Activated CD8-positive, alpha-beta memory T cell treated with anti-CD3 and anti-CD28 coated beads for 4 hours (primary cell): Measurements from ENCODE around the gene NME9.

Experiments
- DNase-seq, 2 donors: peaks; one replicate each; pipeline ENCODE4 v3.0.0-alpha.2; 2020; ENCODE audit warnings: low read depth in 2 of 2

The NME9 gene

DNA sequence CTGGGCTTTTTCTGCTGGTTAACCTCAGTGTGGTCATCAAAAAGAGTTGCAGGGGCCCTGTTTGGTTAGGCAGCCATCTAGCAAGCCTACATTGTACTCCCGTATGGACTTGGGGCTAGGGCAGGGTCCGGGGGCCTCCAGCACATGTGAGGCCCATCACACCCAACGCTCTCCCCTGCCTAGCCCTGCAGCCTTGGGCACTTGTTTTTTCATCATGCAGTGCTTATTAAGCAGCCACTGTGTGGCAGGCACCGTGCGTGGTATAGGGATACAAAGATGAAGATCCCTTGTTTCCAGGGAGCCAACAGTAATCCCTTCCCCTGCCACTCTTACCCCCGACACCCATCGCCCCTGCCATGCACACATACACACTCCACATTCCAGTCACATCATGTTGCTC is 32.9 kb upstream of the NME9 start:
- DNase-seq = no peak

DNA sequence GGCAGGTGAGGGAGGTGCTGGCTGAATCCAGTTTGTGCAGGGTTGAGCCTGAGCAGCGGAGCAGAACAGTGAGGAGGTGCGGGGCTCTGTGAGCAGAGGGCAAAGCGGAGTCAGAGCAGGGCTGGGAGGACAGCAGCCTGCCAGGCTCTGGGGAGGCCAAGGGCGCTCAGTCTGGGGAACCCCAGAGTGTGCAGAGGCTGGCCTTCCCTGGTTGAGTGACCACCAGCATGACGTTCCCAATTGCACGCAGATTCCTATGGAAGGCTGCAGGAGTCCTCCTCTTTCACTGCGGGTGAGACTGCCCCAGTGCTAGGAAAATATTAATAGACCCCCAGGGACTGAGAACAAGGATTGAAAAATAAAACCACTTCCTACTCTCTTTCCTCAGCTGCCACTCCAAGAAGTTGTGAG is 31.9 kb upstream of the NME9 start:
- no peak for DNase-seq

DNA sequence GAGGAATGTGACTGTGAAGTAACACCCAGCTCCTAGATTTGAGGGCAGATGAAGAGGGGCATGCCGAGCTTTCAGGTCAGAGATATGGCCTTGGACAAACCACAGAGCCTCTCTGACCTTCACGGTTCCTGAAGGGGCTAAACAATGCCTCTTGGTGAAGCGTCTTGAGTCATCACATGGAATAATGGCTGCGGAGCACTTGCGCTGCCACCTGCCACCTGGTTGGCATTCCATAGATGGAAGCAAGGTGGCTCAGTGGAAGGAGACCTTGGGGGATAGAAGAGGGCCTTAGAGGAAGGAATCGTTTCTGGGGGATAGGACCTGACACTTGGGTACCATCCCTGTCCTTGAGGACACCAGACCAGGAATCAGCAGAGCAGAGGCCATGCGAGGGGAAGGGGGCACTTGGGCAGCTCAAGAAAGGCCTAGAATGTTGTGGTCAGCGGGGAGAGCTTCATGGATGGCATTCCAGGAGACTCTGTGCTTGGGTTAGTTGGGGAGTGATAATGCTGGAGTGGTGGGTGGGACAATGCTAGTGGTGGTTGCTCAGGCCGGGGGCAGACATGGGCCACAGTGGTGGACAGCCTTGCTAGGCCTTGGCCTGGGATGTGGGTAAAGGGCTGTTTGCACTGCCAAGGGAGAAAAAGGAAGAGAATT is 31.3 kb upstream of the NME9 start:
- no peak for DNase-seq

DNA sequence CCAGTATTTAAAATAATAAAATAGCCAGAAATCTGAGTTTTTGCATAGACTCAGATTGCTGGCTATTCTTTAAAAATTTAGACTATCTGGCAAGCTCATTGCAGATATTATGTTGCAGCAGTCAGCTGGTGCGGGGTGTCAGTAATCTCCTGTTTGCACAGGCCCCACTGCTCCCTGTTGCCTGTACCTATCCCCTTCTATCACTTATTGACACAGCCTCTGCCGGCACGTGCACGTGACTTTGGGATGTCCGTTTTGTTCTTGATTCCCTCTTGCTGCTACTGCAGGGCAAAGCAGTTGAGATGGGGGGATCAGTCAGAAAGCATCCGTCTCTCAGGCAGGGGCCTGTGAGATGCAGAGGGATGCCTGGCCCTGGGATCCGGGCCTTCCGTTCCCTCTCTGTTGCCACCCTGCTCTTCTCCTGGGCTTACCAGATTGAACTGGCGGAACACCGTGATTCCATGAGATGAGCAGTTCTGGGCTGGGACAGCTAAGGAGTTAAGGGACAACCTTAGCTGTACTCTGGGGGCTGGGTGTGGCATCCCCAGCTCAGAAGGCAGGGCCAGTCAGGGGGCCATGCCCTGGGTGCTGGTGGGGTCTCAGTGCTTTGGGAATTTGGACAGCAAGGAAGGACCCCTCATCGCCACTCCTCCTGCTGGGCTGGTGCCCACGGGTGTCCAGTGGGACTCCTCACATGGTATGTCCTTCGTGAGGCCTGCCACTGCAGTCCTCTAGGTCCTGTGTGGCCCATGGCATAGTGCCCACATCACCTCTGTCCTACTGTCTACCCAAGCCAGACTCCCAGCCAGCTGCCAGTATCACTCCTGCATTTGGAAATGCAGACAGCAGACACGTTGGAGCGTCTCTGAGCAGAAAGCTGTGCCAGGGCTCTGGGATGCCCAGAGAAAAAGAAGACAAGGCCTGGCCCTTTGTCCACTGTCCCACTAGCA is 30.5 kb upstream of the NME9 start:
- no peak for DNase-seq

DNA sequence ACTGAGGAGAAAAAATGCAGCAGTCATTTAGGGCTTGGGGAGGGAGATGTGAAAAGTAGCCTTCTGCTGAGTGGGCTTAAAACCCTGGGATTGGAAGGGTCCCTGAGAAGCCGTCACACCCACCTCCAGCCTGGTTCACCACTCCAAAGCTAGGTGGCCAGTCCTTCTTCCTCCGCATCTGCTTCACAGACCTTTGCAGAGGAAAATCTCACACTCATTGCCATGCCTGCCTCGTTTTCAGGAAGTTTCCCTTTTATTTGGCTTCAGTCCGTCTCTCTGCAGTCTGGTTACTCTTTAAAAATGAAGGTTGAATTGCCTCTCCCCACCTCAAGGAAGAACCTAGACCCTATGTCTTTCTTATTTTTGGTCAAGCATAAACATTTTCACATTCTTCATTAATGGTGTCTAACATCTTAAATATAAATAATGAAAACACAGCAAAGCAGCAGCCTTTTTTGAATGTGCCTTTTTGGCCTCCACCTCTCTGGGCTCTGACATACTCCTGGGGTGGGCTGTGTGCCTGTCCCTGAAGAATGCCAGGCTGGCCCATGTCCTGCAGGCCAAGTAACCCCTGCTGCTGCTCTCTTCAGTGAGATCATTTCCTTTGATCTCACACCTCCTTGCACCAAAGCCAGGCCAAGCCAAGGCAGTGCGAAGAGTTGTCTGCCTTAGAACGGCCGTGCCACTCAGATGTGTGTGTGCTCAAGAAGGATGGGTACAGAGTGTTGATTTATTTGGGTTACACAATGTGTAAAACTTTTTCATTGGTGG is 29.7 kb upstream of the NME9 start:
- DNase-seq = no peak

DNA sequence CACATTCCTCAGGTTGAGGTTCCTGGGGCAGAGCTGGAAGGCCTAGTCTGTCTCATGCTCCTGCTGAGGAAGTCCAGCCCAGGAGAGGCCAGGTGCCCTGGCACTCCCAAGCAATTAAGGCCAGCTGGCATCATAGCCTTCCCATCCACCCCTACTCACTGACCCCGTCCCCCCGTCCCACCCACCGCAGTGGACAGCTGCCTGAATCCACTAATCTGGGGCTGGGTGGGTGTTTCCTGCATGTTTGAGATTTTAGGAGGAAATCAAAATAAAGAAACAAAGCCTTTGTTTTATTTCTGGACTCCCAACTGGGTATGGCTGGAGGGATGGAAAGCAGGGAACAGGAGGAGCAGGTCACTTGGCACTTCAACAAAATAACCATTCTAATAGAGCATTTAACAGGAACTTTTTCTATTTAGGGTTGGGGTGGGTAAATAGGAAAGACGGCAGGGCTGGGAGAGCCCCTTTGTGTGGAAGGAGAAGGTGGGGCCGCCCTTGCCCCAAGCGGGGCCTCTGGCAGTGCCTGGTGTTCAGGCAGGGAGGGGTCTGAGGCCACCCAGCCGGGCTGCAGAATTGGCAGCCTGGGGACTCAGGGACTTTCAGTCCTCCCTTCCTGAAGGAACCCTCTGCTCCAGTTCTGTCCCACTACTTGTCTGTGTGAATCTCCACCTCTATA is 27.2 kb upstream of the NME9 start:
- DNase-seq = no peak

DNA sequence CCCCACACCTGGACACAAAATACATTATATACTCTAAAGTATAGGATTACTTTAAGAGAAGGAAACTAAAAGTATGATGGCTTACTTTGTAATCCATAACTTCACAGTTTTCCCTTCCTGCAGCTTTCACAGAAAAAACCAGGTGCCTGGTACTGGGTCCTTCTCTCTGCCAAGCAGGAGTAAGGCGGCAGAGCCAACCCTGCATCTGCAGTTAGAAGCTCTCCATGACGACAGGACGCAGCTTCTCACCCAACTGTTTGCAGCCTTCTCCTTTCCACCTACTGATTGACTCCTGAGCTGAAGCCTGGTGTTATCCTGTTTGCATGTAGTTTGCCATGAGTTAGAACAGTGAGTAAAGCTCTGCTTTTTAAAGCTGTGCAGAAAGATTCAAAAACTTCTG is 25.4 kb upstream of the NME9 start:
- no peak for DNase-seq

DNA sequence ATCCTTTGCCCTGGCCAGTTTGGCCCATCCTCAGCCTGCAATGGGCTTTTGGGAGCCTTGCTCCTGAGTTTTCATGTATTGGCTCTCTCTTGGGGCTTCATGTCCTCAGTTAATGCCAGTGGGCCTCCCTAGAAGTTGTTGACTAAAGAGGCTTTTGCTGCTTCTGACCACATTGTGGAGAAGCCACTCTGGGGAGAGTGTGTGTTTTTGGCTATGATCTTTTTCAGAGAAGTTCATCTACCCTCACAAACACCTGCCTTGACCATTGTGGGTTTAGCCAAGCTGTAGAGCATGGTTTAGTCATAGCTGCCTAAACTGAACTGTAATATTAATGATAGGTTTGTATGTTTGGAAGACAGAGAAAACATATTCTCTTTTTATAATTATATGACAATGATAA is 24.7 kb upstream of the NME9 start:
- no peak for DNase-seq

DNA sequence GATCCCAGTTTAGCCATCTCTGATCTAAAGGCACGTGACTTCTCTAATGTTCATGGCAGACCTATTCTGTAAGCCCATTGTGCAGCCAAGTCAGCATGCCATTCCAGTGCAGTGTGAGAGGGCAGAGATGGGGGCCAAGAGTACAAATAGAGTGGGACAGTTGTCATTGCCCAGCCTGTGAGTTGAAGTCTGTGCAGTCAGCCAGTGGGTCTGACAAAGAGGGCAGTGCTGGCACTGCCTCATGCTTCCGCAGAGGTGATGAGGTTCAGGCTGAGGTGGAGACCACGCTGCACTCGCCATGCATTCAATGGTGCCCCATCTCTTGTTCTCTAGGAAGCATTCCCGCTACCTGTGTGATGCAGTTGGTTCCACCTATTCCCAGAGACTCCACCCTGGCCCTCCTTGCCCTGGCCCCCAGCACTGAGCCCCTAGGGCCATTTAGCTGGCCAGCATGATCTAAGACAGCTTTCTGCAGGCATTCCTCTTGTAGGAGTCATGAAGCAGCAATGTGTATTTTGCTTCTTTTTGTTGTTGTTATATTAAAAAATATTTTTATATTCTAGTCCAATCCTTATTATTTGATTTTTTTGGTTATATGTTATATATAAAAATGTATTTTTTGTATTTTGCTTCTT is 22.4 kb upstream of the NME9 start:
- DNase-seq = no peak

DNA sequence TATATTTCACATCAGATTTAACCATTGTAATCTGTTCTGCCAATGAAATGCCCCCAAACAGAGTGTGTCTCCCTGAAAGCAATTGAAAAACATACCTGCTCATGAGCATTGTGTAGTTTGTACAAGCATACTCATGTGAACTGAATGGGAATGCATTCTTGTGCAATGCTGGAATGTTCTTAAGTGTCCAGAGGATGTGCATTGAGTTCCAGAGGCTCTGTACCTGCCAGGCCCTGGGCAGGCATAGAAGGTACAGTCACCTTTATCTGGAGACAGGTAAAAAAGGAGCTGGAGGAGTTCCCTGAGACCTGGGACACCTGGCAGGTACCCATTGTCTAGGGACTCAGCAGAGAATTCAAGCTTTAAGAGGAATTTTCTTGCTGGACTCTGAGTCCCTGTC is 21.5 kb upstream of the NME9 start:
- DNase-seq = no peak

DNA sequence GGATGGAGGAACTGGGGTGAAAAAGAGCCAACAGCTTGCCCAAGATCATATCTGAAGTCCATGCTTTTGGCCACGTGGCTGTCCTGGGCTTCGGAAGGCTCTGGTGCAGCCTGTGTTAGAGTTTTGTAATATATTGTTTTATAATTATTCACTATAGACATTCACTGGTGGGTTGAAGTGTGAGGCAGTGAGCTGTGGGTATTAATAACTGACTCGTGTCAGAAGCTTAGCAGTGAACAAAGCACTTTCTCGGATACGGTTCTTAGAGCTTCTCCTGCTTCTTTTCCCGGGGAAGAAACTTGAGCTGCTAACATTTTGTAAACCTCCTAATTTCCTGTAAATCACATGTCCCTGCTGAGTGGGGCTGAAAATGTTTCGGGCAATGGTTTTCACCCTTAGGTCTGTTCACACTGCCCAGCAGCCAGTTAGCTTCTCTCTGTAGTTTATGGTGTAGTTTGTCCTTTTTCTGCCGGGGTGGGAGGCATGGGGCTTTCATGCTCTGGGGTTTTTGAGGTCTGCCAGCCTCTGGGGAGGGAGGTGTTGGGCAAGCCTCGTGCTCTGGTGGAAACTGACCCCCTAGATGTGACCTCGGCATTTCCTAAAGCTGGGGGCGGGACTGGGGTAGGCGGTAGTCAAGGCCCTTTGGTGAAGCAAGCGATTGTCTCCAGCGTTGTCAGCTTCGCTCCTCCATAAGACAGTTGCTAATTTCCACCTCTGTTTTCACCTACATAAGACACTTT is 20.4 kb upstream of the NME9 start:
- DNase-seq = no peak

DNA sequence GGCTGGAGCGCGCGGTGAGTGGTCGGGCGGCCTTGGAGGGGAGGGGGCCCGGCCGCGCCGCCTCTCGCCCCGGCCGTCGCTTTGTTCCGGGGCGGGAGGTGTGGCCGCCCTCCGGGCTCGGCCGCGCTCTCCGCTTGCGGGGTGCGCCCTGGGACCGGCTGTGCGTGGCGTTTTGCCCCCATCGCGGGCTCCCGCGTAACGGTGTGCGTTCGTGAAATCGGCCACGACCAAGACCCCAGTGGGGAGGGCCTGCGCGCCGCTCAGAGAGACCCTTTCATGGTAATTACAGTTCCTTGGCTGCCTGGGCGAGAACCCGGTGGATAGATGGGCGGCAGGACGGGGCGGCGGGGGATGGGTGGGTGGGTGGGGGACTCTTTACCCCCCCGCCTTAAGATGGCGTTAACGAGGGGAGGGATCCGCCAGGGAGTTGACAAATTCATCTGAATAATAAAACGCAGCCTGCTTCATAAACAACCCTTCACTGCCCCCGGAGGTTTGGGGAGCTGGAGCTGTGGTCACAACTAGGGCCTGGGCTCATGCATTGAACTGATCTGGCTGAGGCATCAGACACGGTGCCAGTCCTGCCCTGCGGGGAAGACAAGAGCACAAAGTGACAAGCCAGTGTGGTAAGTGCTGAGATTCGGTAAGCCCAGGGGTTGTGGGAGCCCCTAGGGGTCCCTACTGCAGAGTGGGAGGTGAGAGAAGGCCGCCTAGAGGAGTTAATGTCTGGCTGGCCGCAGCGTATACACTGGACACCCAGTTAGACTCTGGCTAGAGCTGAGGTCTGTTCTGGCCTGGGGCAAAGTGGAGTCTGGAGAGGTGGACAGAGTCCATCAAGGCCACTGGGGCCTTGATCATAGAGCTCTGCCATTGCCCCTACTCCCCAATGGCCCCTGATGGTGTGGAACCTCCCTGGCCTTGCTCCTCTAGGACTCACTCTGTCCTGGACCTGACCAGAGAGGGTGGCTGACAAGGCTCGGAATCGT is 19.4 kb upstream of the NME9 start:
- no peak for DNase-seq

DNA sequence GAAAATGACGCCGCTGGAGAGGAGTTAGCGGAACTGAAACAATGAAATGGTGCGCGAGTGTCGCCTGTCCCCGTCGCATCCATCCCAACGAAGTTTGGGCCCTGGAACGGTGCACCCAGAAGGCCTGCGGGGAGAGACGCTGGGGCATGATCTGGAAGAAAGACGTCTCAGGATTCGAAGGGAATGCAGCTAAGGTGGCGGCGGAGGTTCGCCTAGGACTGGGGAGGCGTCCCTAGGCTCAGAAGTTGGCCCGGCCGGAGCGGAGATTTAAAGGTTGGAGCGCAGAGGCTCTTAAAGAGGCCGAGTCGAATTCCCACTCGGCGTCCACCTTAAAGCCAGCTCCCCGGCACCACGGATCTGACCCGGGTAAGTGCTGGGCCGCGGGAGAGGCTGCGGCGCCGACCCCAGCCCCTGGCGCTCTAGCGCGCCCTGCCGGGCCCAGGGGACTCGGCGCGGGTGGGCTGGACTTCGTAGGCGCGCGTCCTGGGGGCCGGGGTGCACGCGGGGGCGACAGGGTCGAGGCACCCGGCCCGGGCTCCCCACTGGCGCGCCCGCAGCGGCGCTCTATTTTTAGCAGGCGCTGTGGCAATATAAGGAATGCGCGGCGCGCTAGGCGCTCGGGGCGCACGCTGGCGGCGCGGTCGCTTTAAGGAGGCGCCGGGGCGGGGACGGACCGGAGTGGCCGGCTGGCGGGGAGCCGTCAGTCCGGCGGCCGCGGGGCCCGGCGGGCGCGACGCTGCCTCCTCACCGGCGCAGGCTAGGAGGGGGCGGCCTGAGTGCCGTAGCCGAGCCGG is 18.5 kb upstream of the NME9 start, which contains the start of gene MRAS:
Gene MRAS (plus strand): TSS at position 620 of the 794 bp plus-strand sequence. CDS start 24,305 bp downstream, outside the sequence.
- DNase-seq = no peak

DNA sequence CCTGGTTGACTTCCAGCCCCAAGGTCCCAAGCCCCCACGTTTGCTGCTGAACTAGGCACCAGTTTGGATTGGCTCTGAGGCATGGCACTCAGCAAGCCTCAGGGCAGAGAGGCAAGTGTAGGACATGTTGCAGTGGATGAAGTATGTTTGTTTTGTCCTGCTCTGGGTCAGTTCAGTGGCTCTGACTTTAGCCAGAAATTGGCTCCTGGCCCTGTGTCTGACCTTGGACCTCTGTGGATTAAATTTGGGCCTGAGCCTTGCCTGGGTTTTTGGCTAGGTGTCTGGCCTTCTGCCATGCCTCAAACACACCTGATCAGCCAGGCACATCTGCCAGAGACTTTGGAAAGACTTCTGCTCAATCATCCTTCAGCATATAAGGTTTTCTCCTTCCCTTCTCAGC is 15.1 kb upstream of the NME9 start:
- no peak for DNase-seq

DNA sequence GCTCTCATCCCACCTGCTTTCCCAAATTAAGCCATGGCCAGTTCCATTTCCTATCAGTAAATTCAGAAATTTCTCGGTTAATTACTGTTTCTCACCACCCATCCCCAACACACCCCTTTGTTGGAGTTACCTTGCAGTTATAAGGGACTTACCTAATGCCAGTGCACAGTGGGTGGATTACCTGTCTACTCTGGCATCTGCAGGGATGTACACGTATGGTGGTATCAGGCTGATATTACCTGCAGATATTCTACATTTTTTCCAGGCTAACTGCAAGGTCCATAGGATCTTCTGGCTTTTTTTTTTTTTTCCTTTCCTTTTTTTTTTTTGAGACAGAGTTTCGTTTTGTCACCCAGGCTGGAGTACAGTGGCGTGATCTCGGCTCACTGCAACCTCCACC is 10.9 kb upstream of the NME9 start:
- no peak for DNase-seq

DNA sequence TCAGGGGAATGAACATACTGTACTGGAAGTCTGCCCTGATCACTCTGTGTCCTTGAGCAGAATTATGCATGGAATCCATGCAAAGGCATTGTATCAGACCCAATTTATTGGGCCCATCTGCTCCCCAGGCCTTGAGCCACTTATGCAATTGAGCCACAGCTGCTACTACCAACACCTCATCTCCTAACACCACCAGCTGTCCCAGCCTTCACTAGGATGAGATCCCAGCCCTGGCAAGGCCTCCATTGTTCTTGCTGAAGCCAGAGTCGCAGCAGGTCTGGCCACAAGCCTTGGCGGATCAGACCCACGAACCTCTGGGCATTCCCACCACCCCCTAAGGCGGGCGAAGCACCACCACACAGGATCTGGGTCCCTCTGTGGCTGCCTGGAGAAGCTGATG is 9.2 kb upstream of the NME9 start:
- no peak for DNase-seq

DNA sequence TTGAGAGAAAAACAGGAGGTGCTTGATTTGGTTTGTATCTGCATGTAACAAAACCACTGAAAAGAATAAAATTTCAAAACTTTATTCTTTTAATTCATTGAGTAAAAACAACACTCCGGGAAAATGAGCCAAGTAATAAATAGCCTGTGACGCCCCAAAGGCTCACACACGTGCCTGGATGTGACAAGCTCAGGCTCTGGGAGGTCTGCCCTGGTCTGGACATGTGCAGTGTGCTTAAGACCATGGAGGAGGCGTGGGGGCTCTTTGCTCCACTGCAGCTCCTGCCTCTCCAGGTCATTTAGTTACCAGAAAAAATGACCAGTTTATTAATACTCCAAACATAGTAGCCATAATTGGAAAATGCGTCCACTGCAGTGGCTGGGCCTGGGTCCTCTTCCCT is 8.6 kb upstream of the NME9 start:
- no peak for DNase-seq

DNA sequence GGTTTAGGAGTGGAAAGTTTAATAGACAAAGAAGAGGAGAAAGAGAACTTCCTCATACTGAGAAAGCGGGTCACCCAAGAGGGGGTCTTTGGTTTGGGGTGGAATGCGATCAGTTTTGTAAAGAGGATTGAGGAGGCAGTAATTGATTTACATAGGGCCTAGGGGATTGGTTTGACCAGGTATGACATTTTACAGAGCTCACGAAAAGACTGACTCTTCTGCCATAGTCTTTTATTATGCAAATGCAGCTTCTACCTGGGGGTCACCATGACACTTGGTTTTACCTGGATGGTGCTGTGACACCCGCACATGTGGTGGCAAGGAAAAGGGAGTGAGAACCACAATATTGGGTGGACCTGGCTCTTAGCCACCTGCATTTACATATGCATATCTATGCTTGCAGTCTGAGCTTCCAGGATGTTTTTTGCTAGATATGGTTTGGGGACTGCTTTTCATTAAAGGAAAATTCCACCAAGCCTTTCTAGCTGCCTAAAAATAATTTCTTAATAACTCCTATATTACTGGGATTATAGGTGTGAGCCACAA is 6.9 kb upstream of the NME9 start:
- DNase-seq = no peak
